Right lobe of liver (tissue), 4 donors: Measurements from ENCODE around the gene PSG2.

ENCODE experiments used
- POLR2A ChIP-seq: fragments of 450-650 bp; IDR thresholded peaks from one replicate; pipeline ENCODE4 v1.6.1; 2017; ENCODE audit warnings: antibody characterized with exemption, mild to moderate bottlenecking
- TF ChIP-seq, protein P1 (sequence below), 4 donors: fragments of 200-600 bp in 3 of 4; fragments of 450-650 bp in 1 of 4; IDR thresholded peaks; one replicate each; pipeline versions ENCODE4 v1.5.1 to v1.8.0; 2016 to 2022; ENCODE audit warnings: antibody characterized with exemption in 4 of 4, mild to moderate bottlenecking in 2 of 4
- donor health status: DM: no; HTN: no; CAD: no.
- donor health status: DM: no; HTN: no; CAD: no.
- donor health status: DM: no; HTN: yes; CAD: no.

DNA sequence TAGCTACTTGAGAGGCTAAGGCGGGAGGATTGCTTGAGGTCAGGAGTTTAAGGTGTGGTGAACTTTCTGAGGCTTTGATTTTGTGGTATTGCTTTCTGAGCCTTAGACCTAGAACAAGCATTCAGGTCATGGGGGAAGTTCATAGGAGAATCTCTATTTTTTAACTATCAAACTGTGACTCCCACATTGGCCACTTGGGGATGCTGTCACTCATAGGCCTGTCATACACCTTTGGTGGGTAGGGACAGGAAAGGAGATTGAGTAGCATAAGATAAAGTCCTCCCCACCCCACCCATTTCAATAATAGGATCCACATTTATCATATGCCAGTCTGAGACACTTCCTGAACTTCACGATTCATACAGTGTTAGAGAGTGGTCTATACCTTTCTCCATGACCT is 41.9 kb upstream of the PSG2 start:
- TF ChIP-seq, protein P1, sequence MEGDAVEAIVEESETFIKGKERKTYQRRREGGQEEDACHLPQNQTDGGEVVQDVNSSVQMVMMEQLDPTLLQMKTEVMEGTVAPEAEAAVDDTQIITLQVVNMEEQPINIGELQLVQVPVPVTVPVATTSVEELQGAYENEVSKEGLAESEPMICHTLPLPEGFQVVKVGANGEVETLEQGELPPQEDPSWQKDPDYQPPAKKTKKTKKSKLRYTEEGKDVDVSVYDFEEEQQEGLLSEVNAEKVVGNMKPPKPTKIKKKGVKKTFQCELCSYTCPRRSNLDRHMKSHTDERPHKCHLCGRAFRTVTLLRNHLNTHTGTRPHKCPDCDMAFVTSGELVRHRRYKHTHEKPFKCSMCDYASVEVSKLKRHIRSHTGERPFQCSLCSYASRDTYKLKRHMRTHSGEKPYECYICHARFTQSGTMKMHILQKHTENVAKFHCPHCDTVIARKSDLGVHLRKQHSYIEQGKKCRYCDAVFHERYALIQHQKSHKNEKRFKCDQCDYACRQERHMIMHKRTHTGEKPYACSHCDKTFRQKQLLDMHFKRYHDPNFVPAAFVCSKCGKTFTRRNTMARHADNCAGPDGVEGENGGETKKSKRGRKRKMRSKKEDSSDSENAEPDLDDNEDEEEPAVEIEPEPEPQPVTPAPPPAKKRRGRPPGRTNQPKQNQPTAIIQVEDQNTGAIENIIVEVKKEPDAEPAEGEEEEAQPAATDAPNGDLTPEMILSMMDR (IDR thresholded peaks at IDR 0.05), result no peak
- TF ChIP-seq POLR2A, result no peak
